ENCODE measurements around the gene OMA1. TPM values are rescaled to one million over a fixed set of nuclear protein-coding genes. Genes with fewer than 3 reads are reported as not detected.

OMA1 gene
- total RNA-seq, 1 experiment from 2014 or later, result 21.9 TPM

DNA sequence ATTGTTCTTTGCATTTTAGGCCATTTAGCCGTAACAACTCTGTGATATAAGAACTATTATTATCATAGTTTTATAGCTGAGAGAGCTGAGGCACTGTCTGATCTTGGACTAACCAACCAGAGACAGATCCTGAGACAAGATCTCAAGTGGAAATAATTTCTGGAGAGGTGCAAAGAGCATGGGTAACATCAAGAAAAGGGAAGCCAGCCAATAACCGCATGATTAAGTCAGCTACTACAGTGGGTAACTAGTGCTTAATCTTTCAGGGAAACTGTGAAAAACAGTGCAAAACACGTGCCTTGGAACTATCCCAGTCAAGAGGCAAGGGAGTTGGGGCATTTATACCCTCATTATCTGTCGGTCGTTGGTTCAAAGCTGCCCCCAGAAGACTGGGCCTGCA is 105.8 kb downstream of the OMA1 start:
- no peaks in the 10 kb centered on the region for H3K36me3 ChIP-seq (ENCODE audit: control insufficient read depth in 1 of 2, insufficient read depth in 2 of 2, low read length in 2 of 2)
- no peaks in the 10 kb centered on the region for H3K4me1 ChIP-seq (ENCODE audit: control insufficient read depth in 1 of 2, insufficient read depth in 2 of 2, low read length in 2 of 2)
- H4K20me1 ChIP-seq (ENCODE audit: insufficient read depth), result no peaks in the 10 kb centered on the region
- TF ChIP-seq TCF7L2 (IDR thresholded peaks at IDR 0.05; ENCODE audit: borderline replicate concordance, extremely low read depth, insufficient read depth, insufficient read length) (no peak), FOSL1 (IDR thresholded peaks at IDR 0.05; ENCODE audit: low read depth) (no peak), SRF (IDR thresholded peaks at IDR 0.05; ENCODE audit: low read depth) (no peak), YY1 (IDR thresholded peaks at IDR 0.05; ENCODE audit: extremely low read depth, insufficient replicate concordance, low read depth, low read length) (no peak), SP1 (IDR thresholded peaks at IDR 0.05; ENCODE audit: low read depth) (no peak)
- TF ChIP-seq, protein P1, sequence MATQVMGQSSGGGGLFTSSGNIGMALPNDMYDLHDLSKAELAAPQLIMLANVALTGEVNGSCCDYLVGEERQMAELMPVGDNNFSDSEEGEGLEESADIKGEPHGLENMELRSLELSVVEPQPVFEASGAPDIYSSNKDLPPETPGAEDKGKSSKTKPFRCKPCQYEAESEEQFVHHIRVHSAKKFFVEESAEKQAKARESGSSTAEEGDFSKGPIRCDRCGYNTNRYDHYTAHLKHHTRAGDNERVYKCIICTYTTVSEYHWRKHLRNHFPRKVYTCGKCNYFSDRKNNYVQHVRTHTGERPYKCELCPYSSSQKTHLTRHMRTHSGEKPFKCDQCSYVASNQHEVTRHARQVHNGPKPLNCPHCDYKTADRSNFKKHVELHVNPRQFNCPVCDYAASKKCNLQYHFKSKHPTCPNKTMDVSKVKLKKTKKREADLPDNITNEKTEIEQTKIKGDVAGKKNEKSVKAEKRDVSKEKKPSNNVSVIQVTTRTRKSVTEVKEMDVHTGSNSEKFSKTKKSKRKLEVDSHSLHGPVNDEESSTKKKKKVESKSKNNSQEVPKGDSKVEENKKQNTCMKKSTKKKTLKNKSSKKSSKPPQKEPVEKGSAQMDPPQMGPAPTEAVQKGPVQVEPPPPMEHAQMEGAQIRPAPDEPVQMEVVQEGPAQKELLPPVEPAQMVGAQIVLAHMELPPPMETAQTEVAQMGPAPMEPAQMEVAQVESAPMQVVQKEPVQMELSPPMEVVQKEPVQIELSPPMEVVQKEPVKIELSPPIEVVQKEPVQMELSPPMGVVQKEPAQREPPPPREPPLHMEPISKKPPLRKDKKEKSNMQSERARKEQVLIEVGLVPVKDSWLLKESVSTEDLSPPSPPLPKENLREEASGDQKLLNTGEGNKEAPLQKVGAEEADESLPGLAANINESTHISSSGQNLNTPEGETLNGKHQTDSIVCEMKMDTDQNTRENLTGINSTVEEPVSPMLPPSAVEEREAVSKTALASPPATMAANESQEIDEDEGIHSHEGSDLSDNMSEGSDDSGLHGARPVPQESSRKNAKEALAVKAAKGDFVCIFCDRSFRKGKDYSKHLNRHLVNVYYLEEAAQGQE (IDR thresholded peaks at IDR 0.05; ENCODE audit: low read depth), result no peak
- ATAC-seq (no peak), DNase-seq (ENCODE audit: low read depth, low spot score) (no peak)
- no peaks in the 10 kb centered on the region for H3K9me3 ChIP-seq (ENCODE audit: control insufficient read depth in 1 of 2, insufficient read depth in 1 of 2, low read depth in 1 of 2, low read length in 2 of 2)
- no peak overlapping the region for H3K9ac ChIP-seq (ENCODE audit: low read length)
- no peaks in the 10 kb centered on the region for H3K9me2 ChIP-seq (ENCODE audit: insufficient read depth)
- no TSS peak for BruUV-seq (replicated peaks)
- H3K4me2 ChIP-seq (ENCODE audit: low read length), result no peak overlapping the region
- ChIA-PET CTCF (no interaction called here), POLR2A (no interaction called here), RAD21 (ENCODE audit: low non-redundant PET in 1 of 2, low total read pairs in 2 of 2, uncharacterized antibody in 2 of 2, unreplicated experiment in 2 of 2) (no interaction called here)
- no peak overlapping the region for H2AFZ ChIP-seq (ENCODE audit: low read depth, low read length, poor library complexity, severe bottlenecking)
- no peak overlapping the region for H3K27ac ChIP-seq (ENCODE audit: low read depth, low read length)
- intact Hi-C loops (cut with micrococcal nuclease), result no loop called here
- H3K4me3 ChIP-seq (replicated peaks in 1 of 2; ENCODE audit: low read depth in 1 of 2, low read length in 2 of 2), result no peak overlapping the region
- no peaks in the 10 kb centered on the region for H3K79me2 ChIP-seq (ENCODE audit: insufficient read depth, low read length)
- H3K27me3 ChIP-seq (ENCODE audit: insufficient read depth, low read length), result peaks cover 17% of the 10 kb centered on the region; the same call in 1 of the 2 replicates

DNA sequence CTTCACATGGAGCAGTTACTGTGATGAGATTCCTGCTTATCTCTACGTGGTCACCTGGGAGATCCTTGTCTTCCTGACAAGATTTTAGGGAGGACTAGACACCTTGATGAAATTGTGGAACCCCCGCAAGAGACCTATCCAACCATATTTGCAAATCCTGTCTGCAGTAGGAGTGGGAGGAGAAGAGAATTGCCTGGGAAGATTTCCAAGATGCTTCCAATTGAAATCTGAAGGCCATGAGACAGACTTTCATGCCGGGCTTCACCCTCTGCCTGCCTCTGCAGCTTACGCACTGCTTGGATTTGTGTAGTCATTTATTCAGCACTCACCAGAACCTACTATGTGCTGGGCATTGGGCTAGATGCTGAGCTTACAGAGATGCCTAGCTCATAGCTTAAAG is 106.6 kb downstream of the OMA1 start:
- H3K4me2 ChIP-seq (ENCODE audit: low read length), result no peak overlapping the region
- no peaks in the 10 kb centered on the region for H3K9me3 ChIP-seq (ENCODE audit: control insufficient read depth in 1 of 2, insufficient read depth in 1 of 2, low read depth in 1 of 2, low read length in 2 of 2)
- no TSS peak for BruUV-seq (replicated peaks)
- no peaks in the 10 kb centered on the region for H3K9me2 ChIP-seq (ENCODE audit: insufficient read depth)
- TF ChIP-seq POLR2AphosphoS5 (IDR thresholded peaks at IDR 0.05; ENCODE audit: low read depth, low read length) (no peak), EGR1 (IDR thresholded peaks at IDR 0.05; ENCODE audit: low read depth) (no peak), JUND (IDR thresholded peaks at IDR 0.05) (no peak), SRF (IDR thresholded peaks at IDR 0.05; ENCODE audit: low read depth) (no peak), POLR2A (IDR thresholded peaks at IDR 0.05; ENCODE audit: borderline replicate concordance, extremely low read depth, insufficient read depth, insufficient read length) (no peak)
- TF ChIP-seq, protein P1 (IDR thresholded peaks at IDR 0.05; ENCODE audit: low read depth), result no peak
- TF ChIP-seq, protein P2, sequence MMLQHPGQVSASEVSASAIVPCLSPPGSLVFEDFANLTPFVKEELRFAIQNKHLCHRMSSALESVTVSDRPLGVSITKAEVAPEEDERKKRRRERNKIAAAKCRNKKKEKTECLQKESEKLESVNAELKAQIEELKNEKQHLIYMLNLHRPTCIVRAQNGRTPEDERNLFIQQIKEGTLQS (IDR thresholded peaks at IDR 0.05), result no peak
- ATAC-seq, result no peak
- no peak overlapping the region for H3K27ac ChIP-seq (ENCODE audit: low read depth, low read length)
- no peaks in the 10 kb centered on the region for H3K36me3 ChIP-seq (ENCODE audit: control insufficient read depth in 1 of 2, insufficient read depth in 2 of 2, low read length in 2 of 2)
- H2AFZ ChIP-seq (ENCODE audit: low read depth, low read length, poor library complexity, severe bottlenecking), result no peak overlapping the region
- H4K20me1 ChIP-seq (ENCODE audit: insufficient read depth), result no peaks in the 10 kb centered on the region
- H3K79me2 ChIP-seq (ENCODE audit: insufficient read depth, low read length), result no peaks in the 10 kb centered on the region
- H3K4me1 ChIP-seq (ENCODE audit: control insufficient read depth in 1 of 2, insufficient read depth in 2 of 2, low read length in 2 of 2), result no peaks in the 10 kb centered on the region
- no peak for DNase-seq (ENCODE audit: low read depth, low spot score)
- intact Hi-C loops (cut with micrococcal nuclease), result no loop called here
- H3K4me3 ChIP-seq (replicated peaks in 1 of 2; ENCODE audit: low read depth in 1 of 2, low read length in 2 of 2), result no peak overlapping the region
- RAD21 ChIA-PET (ENCODE audit: low non-redundant PET in 1 of 2, low total read pairs in 2 of 2, uncharacterized antibody in 2 of 2, unreplicated experiment in 2 of 2), result no interaction called here
- H3K9ac ChIP-seq (ENCODE audit: low read length), result no peak overlapping the region
- CTCF ChIA-PET, result no interaction called here
- POLR2A ChIA-PET, result no interaction called here
- H3K27me3 ChIP-seq (ENCODE audit: insufficient read depth, low read length), result peaks cover 16% of the 10 kb centered on the region; the same call in 1 of the 2 replicates

All from HCT116 (cell line).